Left hindlimb (tissue), 1 donor: ENCODE measurements around the gene SKA2.
"Not testable (repeated sequence)": the region's sequence is repeated elsewhere in the genome, so short reads cannot be mapped to it uniquely, and the experiment has no call there.

Experiments used
- DNase-seq: peaks from one replicate; pipeline ENCODE4 v3.0.0-alpha.2; 2018

SKA2 gene, protein sequence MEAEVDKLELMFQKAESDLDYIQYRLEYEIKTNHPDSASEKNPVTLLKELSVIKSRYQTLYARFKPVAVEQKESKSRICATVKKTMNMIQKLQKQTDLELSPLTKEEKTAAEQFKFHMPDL

DNA sequence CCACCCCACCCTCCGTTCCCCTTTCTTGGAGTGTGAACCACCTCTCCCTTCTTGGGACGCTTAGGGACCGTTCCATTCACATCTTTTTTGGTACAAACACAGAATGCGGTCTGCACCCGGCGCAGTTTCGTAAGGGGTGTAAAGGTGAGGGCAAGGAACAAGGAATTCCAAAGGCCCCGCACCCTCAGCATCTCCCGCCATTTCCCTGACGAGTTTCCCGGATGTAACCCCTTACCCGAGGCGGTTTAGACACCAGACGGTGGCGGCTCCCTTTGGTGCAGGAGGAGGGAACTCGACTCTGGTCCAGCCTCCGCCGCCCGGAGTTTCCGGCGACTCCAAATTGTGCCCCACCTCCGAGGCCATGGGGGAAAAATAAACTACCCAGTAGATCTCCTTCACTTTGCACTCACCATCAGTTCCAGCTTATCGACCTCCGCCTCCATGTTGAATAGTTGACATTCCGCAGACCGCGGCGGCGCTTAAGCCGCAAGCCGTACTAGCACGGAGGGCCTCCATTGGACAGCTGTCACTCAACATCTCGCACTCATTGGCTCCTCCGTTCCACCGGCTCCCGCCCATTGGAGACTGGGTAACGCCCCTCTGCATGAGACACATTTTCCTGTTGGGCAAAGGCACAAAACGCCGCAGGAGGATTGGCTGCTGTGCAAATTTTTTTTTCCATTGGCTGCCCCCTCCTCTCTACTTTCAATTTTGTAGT is at the start of gene SKA2:
SKA2 (minus strand) TSS at position 466 of the 718 bp plus-strand sequence; CDS start at position 443, 23 bp downstream.
- peak; percentile 99 for DNase-seq

DNA sequence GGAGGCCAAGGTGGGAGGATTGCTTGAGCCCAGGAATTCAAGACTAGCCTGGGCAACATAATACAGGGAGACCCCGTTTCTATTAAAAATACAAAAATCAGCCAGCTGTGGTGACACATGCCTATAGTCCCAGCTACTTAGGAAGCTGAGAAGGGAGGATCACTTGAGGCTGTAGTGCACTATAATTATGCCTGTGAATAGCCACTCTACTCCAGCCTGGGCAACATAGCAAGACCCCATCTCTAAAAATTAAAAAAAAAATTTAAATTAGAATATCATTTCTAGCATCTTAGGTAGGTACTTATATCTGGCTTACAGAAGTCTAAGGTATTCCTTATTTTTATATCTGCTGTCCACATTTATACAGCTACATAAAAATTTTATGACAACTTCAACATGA is 47.3 kb upstream of the SKA2 start:
- DNase-seq = no peak

GRCh38 chr17:59199398-59199797 is 44.4 kb upstream of the SKA2 start:
- DNase-seq = no peak

GRCh38 chr17:59193336-59193862 is 38.4 kb upstream of the SKA2 start:
- no peak for DNase-seq

DNA sequence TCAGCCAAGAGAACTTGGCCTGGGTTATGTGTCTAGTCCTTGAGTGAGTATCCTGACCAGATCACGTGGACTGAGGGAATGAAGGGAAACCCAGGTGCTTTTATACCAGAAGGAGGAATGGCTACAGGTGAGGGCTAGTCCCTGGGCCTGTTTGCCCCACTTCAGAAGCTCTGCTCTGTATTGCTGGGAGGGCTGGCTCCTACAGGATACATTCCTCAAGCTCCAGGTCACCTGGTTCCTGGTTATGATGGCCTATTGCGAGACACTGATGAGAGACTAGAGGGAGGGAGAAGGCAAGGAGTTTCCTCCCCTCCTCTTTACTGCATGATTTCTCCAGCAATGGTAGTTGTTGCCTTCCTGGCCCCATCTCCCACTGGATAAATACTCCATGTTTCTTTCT is 35.8 kb upstream of the SKA2 start:
- DNase-seq = no peak

- no peak for DNase-seq
Observed at GRCh38 chr17:59186850-59187249, 31.9 kb upstream of the SKA2 start.

DNA sequence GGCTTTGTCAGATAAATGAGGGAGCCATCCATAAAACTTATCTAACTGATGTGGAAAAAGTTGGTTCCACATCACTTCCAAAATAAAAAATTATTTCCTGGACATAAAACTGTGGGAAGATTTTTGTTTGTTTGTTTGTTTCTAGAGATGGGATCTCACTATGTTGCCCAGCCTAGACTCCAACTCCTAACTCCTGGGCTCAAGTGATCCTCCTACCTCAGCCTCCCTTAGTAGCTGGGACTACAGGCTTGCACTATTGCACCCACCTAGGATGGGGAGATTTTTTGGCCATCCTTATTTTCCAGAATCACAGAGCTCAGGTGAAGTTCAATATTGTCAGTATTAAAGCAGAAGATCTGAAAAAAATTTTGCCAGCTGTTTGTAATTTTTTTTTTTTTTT is 31.0 kb upstream of the SKA2 start:
- no peak for DNase-seq

GRCh38 chr17:59181481-59181880 is 26.5 kb upstream of the SKA2 start:
- DNase-seq = no peak

DNA sequence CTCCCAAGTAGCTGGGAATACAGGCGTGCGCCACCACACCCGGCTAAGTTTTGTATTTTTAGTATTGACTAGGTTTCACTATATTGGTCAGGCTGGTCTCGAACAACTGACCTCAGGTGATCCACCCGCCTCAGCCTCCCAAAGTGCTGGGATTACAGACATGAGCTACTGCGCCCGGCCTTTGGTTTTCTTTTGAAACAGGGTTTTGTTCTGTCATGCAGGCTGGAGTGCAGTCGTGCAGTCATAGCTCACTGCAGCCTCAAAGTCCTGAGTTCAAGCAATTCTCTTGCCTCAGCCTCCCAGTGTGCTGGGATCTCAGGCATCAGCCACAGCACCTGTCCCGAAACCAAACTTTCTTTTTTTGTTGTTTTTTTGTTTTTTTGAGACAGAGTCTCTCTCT is 25.6 kb upstream of the SKA2 start:
- no peak for DNase-seq

- DNase-seq = not testable (repeated sequence)
Observed at GRCh38 chr17:59179601-59180000, 24.6 kb upstream of the SKA2 start.

DNA sequence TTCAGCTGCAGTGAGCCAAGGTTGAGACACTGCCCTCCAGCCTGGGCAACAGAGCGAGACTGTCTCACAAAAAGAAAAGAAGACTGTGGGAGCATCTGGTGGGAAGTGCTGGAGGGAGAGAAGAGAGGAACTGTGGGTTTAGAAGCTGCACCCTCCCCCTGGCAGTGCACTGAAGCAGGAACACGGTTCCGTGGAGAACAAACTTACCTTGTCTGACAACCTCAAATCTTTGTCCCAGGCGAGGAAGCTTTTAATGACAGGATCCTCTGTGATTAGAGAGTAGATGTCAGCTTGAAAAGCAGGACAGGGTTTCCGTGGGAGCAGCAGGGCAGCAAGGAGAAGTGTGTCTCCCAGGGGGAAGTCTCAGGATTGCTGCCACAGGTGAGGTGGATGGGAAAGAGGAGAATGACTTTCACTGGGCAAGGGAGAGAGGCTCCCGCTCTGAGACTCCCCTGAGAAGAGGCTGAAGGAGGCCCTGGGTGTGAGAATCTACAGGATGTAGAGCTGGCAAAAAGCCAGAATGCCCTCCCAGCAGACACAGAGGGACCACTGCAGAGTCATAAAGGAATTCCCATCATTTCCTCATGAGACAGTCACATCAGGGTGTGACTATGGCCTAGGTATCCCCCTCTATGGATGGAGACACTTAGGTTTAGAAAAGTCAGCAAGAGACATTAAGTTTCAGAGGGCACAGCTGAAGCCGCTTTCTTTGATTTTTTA is 23.4 kb upstream of the SKA2 start:
- no peak for DNase-seq

DNA sequence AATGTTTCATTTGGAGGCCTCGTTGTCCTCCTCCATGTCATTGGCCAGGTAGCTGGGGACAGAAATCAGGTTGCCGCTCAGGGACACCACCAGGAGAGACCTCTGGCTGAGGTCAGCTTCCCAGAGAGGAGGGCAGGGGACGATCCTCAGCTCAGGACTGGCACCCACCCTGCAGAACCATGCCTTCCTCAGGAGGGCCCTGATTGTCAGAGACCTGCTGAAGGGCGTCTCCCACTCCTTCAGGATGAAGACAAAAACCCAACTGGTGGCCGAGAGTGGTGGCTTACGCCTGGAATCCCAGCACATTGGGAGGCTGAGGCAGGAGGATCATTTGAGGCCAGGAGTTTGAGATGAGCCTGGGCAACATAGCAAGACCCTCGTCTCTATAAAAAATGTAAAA is 20.1 kb upstream of the SKA2 start:
- DNase-seq = no peak

DNA sequence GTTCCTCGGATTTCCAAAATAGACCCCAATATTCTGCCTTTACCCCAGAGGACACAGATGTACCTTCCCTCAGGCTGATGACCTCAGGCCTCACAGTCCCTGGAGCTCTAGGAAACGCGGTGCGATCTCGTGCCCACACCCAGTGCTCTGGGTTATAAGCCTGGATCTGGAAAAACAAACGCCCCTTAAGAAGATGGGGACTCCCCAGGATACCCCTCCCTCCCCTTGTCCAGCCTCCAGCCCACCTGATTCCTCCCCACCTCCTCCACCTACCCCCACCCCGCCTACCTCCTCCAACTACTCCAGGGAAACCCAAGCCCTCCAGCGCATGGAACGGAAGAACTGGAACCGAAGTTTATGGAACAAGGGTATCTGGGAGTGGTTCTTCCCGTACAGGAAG is 19.7 kb upstream of the SKA2 start:
- DNase-seq = no peak

DNA sequence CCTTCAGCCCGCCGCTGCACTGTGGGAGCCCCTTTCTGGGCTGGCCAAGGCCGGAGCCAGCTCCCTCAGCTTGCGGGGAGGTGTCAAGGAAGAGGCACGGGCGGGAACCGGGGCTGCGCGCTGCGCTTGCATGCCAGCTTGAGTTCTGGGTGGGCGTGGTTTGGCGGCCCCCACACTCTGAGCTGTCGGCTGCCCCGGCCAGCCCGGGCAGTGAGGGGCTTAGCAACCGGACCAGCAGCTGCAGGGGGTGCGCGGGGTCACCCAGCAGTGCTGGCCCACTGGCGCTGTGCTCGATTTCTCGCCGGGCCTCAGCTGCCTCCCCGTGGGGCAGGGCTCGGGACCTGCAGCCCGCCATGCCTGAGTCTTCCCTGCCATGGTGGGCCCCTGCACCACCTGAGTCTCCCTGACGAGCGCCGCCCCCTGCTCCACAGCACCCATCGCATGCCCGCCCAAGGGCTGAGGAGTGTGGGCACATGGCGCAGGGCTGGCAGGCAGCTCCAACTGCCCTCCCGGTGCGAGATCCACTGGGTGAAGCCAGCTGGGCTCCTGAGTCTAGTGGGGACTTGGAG is 17.5 kb upstream of the SKA2 start:
- no peak for DNase-seq

GRCh38 chr17:59167571-59168001 is 12.6 kb upstream of the SKA2 start:
- DNase-seq = no peak

- DNase-seq = no peak
Observed at GRCh38 chr17:59165933-59166342, 11.0 kb upstream of the SKA2 start.

GRCh38 chr17:59161477-59161876 is 6.5 kb upstream of the SKA2 start:
- no peak for DNase-seq

GRCh38 chr17:59160157-59161025 is 5.4 kb upstream of the SKA2 start:
- DNase-seq = no peak

GRCh38 chr17:59155439-59156177 is 622 bp upstream of the SKA2 start, which contains the start of gene PRR11:
PRR11 (plus strand) TSS chr17:59155746; CDS start chr17:59169753, 14,007 bp downstream.
- no peak for DNase-seq

- DNase-seq = no peak
Observed at GRCh38 chr17:59154292-59154720, 680 bp downstream of the SKA2 start.

- no peak for DNase-seq
Observed at GRCh38 chr17:59152925-59153324, 2.1 kb downstream of the SKA2 start.

GRCh38 chr17:59151591-59151990 is 3.4 kb downstream of the SKA2 start:
- DNase-seq = no peak
